K562 (cell line): ENCODE measurements around the gene MT4. TPM values are rescaled to one million over a fixed set of nuclear protein-coding genes. Genes with fewer than 3 reads are reported as not detected.

Experiments
- ATAC-seq: fragments of 200-7000 bp; cut with Tn5 transposase; 3 replicates; pipeline ENCODE4 v1.9.1; 2020; ENCODE audit warnings: moderate library complexity
- BruUV-seq: library from RNA; stranded (reverse); fragments of 400-500 nt; replicated peaks from 2 replicates; lab custom pipeline; 2021; lab: Mats Ljungman, UMichigan
- CTCF ChIA-PET: fragments of 300-600 bp; formaldehyde crosslinking; extraction: SDS; loops from one replicate; lab custom pipeline; 2021; ENCODE audit warnings: low intra/inter-chr PET ratio; lab: Yijun Ruan, JAX
- POLR2A ChIA-PET: fragments of 300-600, 350-650 bp; sonication (Branson Sonifier 250); formaldehyde crosslinking; extraction: SDS; loops from one replicate; lab custom pipeline; 2021; ENCODE audit warnings: antibody characterized with exemption, inconsistent platforms; lab: Yijun Ruan, JAX
- DNase-seq, 4 experiments: peaks; one replicate each; pipeline versions ENCODE4 v3.0.0 to v3.0.0-alpha.2; 2011 to 2018; ENCODE audit warnings: low spot score in 3 of 4, mixed read lengths in 3 of 4; ENCODE audit errors: extremely low read depth in 1 of 4
- FAIRE-seq: peaks from 2 replicates; lab custom pipeline; 2011; peaks lifted over from hg19 to GRCh38; lab: Jason Lieb, UNC
- H2AFZ ChIP-seq: 2 replicates; pipeline ENCODE4 v1.6.0; 2011; ENCODE audit warnings: low read depth, low read length, control low read depth, inconsistent platforms
- H3K27ac ChIP-seq: fragments of 200-600 bp; 3 replicates; pipeline ENCODE4 v1.8.0; 2011; ENCODE audit warnings: low read depth, mild to moderate bottlenecking, control low read depth, inconsistent platforms, low read length, moderate library complexity, mixed read lengths; ENCODE audit errors: extremely low read depth
- H3K27me3 ChIP-seq, 2 experiments: fragments of 300-600 bp in 1 of 2; 2 replicates in 1 of 2; 3 replicates in 1 of 2; pipeline versions ENCODE4 v1.6.0 to v1.8.0; 2011; ENCODE audit warnings: inconsistent platforms in 2 of 2, low read length in 2 of 2, mild to moderate bottlenecking in 1 of 2, mixed read lengths in 1 of 2, moderate library complexity in 1 of 2; ENCODE audit not compliant: control insufficient read depth in 2 of 2, insufficient read depth in 2 of 2
- H3K36me3 ChIP-seq: fragments of 300-600 bp; 3 replicates; pipeline ENCODE4 v1.8.0; 2011; ENCODE audit warnings: mild to moderate bottlenecking, low read length, inconsistent platforms; ENCODE audit not compliant: control insufficient read depth, insufficient read depth
- H3K4me1 ChIP-seq, 2 experiments: fragments of 200-600 bp in 1 of 2; replicated peaks in 1 of 2; 2 replicates in 1 of 2; 3 replicates in 1 of 2; pipeline versions ENCODE4 v1.5.1 to v1.8.0; 2011; ENCODE audit warnings: inconsistent platforms in 2 of 2, low read length in 2 of 2, mild to moderate bottlenecking in 1 of 2, mixed read lengths in 1 of 2, moderate library complexity in 1 of 2; ENCODE audit not compliant: control insufficient read depth in 2 of 2, insufficient read depth in 2 of 2
- H3K4me2 ChIP-seq: 2 replicates; pipeline ENCODE4 v1.6.1; 2011; ENCODE audit warnings: low read length, control low read depth, inconsistent platforms, mixed read lengths; ENCODE audit not compliant: insufficient read depth
- H3K4me3 ChIP-seq: fragments of 200-600 bp; sonication (generic), shearing (Covaris generic); 2 replicates; pipeline ENCODE4 v1.5.1; 2016; ENCODE audit warnings: control low read depth, inconsistent platforms
- H3K79me2 ChIP-seq: fragments of 200-600 bp; 3 replicates; pipeline ENCODE4 v1.8.0; 2011; ENCODE audit warnings: low read length, inconsistent platforms; ENCODE audit not compliant: control insufficient read depth, insufficient read depth
- H3K9ac ChIP-seq, 2 experiments: 2 replicates each; pipeline versions ENCODE4 v1.6.0 to v1.6.1; 2011; ENCODE audit warnings: low read depth in 2 of 2, low read length in 2 of 2, control low read depth in 1 of 2, inconsistent platforms in 1 of 2, mild to moderate bottlenecking in 1 of 2, mixed read lengths in 1 of 2; ENCODE audit not compliant: insufficient read depth in 1 of 2
- H3K9me1 ChIP-seq: one replicate; pipeline ENCODE4 v1.6.0; 2011; ENCODE audit warnings: inconsistent platforms, mild to moderate bottlenecking, low read length, moderate library complexity; ENCODE audit not compliant: control insufficient read depth, insufficient read depth
- H3K9me3 ChIP-seq: replicated peaks from 2 replicates; pipeline ENCODE4 v1.5.1; 2011; ENCODE audit warnings: low read depth, low read length, inconsistent platforms; ENCODE audit not compliant: control insufficient read depth, insufficient read depth
- H4K20me1 ChIP-seq: replicated peaks from 2 replicates; pipeline ENCODE4 v1.6.1; 2011; ENCODE audit warnings: low read length, inconsistent platforms, mixed read lengths; ENCODE audit not compliant: control insufficient read depth, insufficient read depth
- BHLHE40 ChIP-seq: IDR thresholded peaks from 2 replicates; pipeline ENCODE4 v1.6.1; 2011; ENCODE audit warnings: low read length, improper control_type of control experiment
- RBM34 ChIP-seq: fragments of 200-400 bp; formaldehyde crosslinking; IDR thresholded peaks from 2 replicates; pipeline ENCODE4 v1.6.1; 2018; ENCODE audit warnings: low read length, borderline replicate concordance; ENCODE audit not compliant: insufficient read depth
- SAFB ChIP-seq: fragments of 200-400 bp; formaldehyde crosslinking; IDR thresholded peaks from 2 replicates; pipeline ENCODE4 v1.6.1; 2017; ENCODE audit warnings: low read depth, low read length, borderline replicate concordance
- ZNF274 ChIP-seq: IDR thresholded peaks from 2 replicates; pipeline ENCODE4 v1.6.1; 2011; ENCODE audit warnings: low read depth, mild to moderate bottlenecking, low read length, moderate library complexity, borderline replicate concordance
- WGBS: fragments of 100-300 bp; shearing (Covaris generic); methylation state at CpG from one replicate; pipeline ENCODE4 v1.1.6; 2016; ENCODE audit warnings: low coverage, mixed read lengths; ENCODE audit not compliant: insufficient coverage; ENCODE audit errors: missing lambda C conversion rate; 5-methylcytosine and 5-hydroxymethylcytosine counted together
- in situ Hi-C: fragments of 300-500 bp; cut with MboI; formaldehyde crosslinking; loops from 4 replicates; pipeline ENCODE4 v1.15.0; 2018; ENCODE audit warnings: inconsistent platforms, mixed read lengths
- intact Hi-C: fragments of 100-400 bp; cut with micrococcal nuclease; formaldehyde crosslinking; loops from 2 replicates; pipeline ENCODE4 v1.14.2; 2022
- polyA plus RNA-seq, 8 experiments: library from polyadenylated mRNA; depleted of rRNA in 4 of 8; stranded (reverse) in 5 of 8; unstranded in 3 of 8; fragments of >200 nt; fragmentation: Nextera tagmentation in 2 of 8; fragmentation: Illumina TruSeq in 1 of 8; extraction: Ambion mirVana in 2 of 8; extraction: Trizol in 1 of 8; gene quantifications; 2 replicates each; pipeline versions ENCODE4 v1.2.1 to v1.2.3, GENCODE V29; 2011 to 2014; ENCODE audit warnings: inconsistent platforms in 1 of 8, missing spikeins in 1 of 8
- total RNA-seq, 7 experiments: library from RNA; depleted of rRNA in 6 of 7; stranded (reverse); fragments of >200 nt in 6 of 7; fragmentation: Illumina TruSeq in 2 of 7; extraction: Trizol in 2 of 7; gene quantifications; 2 replicates each; pipeline versions ENCODE4 v1.2.1 to v1.2.3, GENCODE V29; 2011 to 2021; ENCODE audit warnings: low replicate concordance in 1 of 7

The MT4 gene
- total and polyA plus RNA-seq, 9 of the 15 experiments (the other 6 are each of a cell fraction or from before 2014, with no cell fraction given): not detected

- no peak for DNase-seq
- Histone ChIP-seq H4K20me1 (no peaks in the 10 kb centered on the region; the same call in 1 of the 2 replicates), H3K27me3 (peaks cover 17 to 62% of the 10 kb centered on the region in 2 experiments), H3K36me3 (no peaks in the 10 kb centered on the region), H3K9ac (no peak within 1 kb of the TSS; a peak in 1 of 4 replicates), H3K4me2 (no peak within 1 kb of the TSS), H3K4me1 (peaks cover 0 to 6% of the 10 kb centered on the region in 2 experiments; a peak in 1 of 5 replicates), H3K27ac (no peak within 1 kb of the TSS), H3K9me3 (no peaks in the 10 kb centered on the region), H3K9me1 (no peaks in the 10 kb centered on the region), H3K4me3 (no peak within 1 kb of the TSS), H2AFZ (no peak within 1 kb of the TSS), H3K79me2 (no peaks in the 10 kb centered on the region)
- FAIRE-seq: no peak
- WGBS: 26% methylated on average over 45 of the region's 87 CpGs
- intact Hi-C loops: no loop called here
- POLR2A ChIA-PET: no interaction called here
- no TSS peak for BruUV-seq
- in situ Hi-C loops: loop anchor here (10.0 kb wide), 1 partner anchor 275 kb away; the partner anchor contains the start of gene SLC12A3
- ATAC-seq: no peak
- CTCF ChIA-PET: no interaction called here
- no peak for TF ChIP-seq ZNF274
- no peak for TF ChIP-seq RBM34
- peak; percentile 28; the same call in 1 of the 2 replicates for TF ChIP-seq SAFB
- no peak for TF ChIP-seq BHLHE40
These were observed 24.5 kb downstream of the MT4 start, which contains the start of gene MT3 for GRCh38 chr16:56589141-56590039. Gene MT3, plus strand, starts transcription at chr16:56589528. Its CDS starts 63 bp downstream, at chr16:56589591.
